Fibroblast of the aortic adventitia (primary cell): Measurements from ENCODE around the gene LONRF2. TPM values are rescaled to one million over a fixed set of nuclear protein-coding genes. Genes with fewer than 3 reads are reported as not detected.

Experiments used
- DNase-seq: peaks from one replicate; pipeline ENCODE4 v3.0.0-alpha.2; 2010; ENCODE audit warnings: low read depth
- H3K4me3 ChIP-seq: 2 replicates; pipeline ENCODE4 v1.5.1; 2011; ENCODE audit warnings: low read depth, mild to moderate bottlenecking, control low read depth, low read length, moderate library complexity
- total RNA-seq: library from RNA; depleted of rRNA; stranded (reverse); fragments of >200 nt; gene quantifications from 2 replicates; pipeline ENCODE4 v1.2.3, GENCODE V29; 2012; ENCODE audit warnings: low replicate concordance
- TF ChIP-seq, protein P1 (sequence below): IDR thresholded peaks from 2 replicates; pipeline ENCODE4 v1.5.1; 2011; ENCODE audit warnings: mild to moderate bottlenecking, low read length, control low read depth, inconsistent platforms; ENCODE audit not compliant: insufficient read depth

LONRF2 gene
- total RNA-seq, 1 donor: 1.8 TPM

DNA sequence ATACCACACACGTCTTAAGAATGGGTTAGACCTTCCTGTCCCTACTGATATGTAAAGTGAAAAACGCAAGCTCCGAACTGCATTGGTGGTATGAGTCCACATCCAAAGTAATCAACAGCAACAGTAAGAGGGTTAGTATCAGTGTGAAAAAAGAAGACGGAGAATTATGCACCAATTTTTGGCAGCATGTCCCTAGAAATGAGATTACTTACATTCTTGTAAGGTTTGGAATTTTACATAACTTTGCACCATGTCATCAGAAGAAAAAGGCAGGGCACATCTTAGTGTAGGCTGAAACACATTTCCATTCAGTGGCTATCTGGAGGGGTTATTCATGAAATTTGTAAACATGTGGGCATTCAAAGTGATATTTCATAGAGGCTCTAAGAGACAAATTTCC lies 88.2 kb downstream of the LONRF2 start:
- DNase-seq: peak; percentile 24
- TF ChIP-seq, protein P1, sequence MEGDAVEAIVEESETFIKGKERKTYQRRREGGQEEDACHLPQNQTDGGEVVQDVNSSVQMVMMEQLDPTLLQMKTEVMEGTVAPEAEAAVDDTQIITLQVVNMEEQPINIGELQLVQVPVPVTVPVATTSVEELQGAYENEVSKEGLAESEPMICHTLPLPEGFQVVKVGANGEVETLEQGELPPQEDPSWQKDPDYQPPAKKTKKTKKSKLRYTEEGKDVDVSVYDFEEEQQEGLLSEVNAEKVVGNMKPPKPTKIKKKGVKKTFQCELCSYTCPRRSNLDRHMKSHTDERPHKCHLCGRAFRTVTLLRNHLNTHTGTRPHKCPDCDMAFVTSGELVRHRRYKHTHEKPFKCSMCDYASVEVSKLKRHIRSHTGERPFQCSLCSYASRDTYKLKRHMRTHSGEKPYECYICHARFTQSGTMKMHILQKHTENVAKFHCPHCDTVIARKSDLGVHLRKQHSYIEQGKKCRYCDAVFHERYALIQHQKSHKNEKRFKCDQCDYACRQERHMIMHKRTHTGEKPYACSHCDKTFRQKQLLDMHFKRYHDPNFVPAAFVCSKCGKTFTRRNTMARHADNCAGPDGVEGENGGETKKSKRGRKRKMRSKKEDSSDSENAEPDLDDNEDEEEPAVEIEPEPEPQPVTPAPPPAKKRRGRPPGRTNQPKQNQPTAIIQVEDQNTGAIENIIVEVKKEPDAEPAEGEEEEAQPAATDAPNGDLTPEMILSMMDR: no peak
- no peak overlapping the region for H3K4me3 ChIP-seq

DNA sequence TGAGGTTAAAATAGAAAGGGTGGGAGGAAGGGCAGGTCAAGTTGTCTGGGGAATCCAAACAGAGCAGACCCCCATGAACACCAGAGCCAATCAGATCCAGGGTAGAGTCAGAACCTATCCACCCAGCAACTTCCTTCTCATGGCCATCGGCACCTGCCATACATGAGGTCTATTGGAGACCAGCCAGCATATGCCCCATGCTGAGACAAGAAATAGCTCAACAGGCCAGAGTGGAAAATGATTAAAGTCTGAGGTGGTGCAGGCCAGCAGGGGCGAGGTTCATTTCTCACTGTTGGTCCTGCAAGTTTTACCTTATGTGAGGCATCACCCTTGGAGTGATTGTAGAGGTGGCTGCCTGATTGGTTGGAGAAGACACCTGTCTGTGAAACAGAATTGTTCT lies 89.2 kb downstream of the LONRF2 start:
- DNase-seq: no peak

DNA sequence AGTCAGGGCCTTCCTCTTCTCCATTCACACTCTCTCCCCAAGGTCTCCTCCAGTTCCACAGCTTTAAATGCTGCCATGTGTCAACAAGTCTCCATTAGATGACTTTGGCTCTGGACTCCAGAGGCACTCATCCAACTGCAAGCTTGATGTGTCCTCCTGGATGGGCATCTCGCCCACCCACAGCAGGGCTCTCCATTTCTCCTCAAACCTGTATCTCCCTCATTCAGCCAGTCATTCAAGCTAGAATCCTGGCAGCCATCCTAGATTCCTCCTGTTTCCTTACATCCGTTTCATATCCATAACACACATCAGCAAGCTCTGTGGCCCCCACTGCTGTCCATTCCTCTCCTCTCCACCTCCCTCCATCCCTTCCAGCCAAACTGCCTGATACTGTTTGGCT lies 91.5 kb downstream of the LONRF2 start:
- H3K4me3 ChIP-seq: no peak overlapping the region
- DNase-seq: no peak
- TF ChIP-seq, protein P1: no peak

More for the DNA sequence above, 89.2 kb downstream of the LONRF2 start:
- TF ChIP-seq, protein P1: no peak
- H3K4me3 ChIP-seq: no peak overlapping the region

DNA sequence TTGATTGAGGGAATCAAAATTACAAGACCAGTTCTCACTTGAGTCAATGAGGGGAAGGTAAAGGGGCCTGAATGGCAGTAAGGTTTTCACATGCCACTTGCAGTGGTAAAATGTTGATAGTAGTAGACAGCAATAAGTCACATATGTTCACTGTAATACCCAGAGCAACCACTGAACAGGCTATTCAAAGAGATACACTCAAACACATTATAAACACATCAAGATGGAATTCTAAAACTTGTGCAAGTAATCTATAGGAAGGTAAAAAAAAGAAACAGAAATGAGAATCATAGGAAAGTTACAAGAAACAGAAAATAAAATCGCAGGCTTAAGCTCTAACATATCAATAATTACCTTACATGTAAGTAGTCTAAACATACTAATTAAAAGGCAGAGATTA lies 93.3 kb downstream of the LONRF2 start:
- no peak for DNase-seq
- no peak overlapping the region for H3K4me3 ChIP-seq
- TF ChIP-seq, protein P1: no peak

DNA sequence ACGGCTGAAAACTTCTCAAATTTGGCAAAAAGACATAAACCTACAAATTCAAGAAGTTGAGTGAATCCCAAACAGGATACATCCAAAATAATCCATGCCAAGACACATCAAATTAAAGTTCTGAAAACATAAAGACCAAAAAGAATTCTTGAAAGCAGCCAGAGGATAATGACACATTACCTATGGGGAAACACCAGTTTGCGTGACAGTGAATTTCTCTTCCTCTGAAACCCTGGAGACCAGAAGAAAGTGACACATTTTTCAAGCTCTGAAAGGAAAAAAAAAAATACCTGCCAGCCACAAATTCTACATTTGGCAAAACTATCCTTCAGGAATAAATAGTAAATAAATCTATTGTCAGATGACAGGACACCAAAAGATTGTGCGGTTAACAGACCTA lies 93.9 kb downstream of the LONRF2 start:
- TF ChIP-seq, protein P1: no peak
- DNase-seq: no peak
- no peak overlapping the region for H3K4me3 ChIP-seq

DNA sequence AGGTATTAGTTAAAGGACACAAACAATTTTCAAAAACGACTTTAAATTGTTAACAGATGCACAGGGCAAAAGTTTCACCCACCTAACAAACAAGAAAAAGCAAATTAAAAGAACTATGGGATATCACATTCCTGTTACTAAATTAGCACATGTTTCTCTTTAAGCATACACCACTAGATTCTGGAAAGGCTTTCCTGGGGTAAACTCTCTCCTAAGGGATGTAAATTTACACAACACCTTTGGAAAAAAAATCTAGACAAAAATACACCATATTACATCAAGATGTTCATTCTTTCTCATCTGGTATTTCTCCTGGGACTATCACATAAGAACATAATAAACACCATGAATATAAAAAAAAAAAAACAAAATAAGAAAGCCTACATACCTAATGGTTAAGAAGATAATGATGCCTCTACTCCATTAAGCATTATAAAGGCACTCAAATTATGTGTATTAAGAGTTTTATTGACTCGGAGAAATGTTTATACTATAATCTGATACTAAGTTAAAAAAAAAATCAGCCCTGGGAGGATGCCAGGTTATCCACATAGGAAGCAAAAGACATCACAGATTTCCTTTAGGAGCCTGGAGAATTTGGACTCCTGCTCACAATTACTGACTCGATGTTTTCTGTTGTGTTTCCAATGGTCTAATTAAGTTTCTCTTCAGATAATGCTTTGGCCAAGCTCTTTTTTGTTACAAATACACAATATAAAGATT lies 97.2 kb downstream of the LONRF2 start:
- no peak overlapping the region for H3K4me3 ChIP-seq
- TF ChIP-seq, protein P1: no peak
- DNase-seq: no peak

DNA sequence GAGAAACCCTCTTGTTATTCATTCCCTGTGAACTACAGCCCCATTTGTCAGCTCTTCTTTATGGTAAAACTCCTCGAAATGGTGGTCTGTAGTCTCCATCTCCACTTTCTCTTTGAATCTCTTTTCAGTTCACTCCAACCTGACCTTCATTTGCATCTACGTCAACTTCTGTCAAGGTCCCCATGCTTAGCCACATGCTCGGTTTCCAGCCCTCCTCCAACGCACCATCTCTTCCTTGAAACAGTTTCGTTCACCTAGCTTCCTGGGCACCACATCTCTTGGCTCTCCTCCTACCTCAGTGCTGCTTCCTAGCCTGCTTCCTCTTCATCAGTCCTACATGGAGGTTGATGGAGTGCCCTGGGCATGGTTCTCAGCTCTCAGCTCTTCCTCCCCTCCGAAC lies 98.8 kb downstream of the LONRF2 start:
- no peak for DNase-seq
- H3K4me3 ChIP-seq: no peak overlapping the region
- TF ChIP-seq, protein P1: no peak
